RWPE2 (cell line): ENCODE measurements around the gene GNAI1.

Source experiments
- ATAC-seq: fragments of 200-7000 bp; cut with Tn5 transposase; 3 replicates; pipeline ENCODE4 v1.9.1; 2021; ENCODE audit warnings: low read depth
- DNase-seq: peaks from one replicate; pipeline ENCODE4 v3.0.0-alpha.2; 2020; ENCODE audit warnings: low spot score
- H3K27ac ChIP-seq: fragments of 450-650 bp; 2 replicates; pipeline ENCODE4 v1.5.1; 2017; ENCODE audit warnings: mild to moderate bottlenecking; ENCODE audit not compliant: poor library complexity, severe bottlenecking
- H3K27me3 ChIP-seq: fragments of 250-450 bp; sonication (Bioruptor Pico); 2 replicates; pipeline ENCODE4 v1.5.1; 2021; ENCODE audit warnings: mild to moderate bottlenecking, moderate library complexity; ENCODE audit not compliant: insufficient read depth, poor library complexity, severe bottlenecking
- H3K36me3 ChIP-seq: fragments of 250-450 bp; sonication (Bioruptor Pico); 2 replicates; pipeline ENCODE4 v1.5.1; 2020; ENCODE audit warnings: low read depth, mild to moderate bottlenecking, moderate library complexity
- H3K4me1 ChIP-seq: fragments of 250-450 bp; sonication (Bioruptor Pico); 2 replicates; pipeline ENCODE4 v1.5.1; 2021; ENCODE audit warnings: mild to moderate bottlenecking, moderate library complexity; ENCODE audit not compliant: insufficient read depth, poor library complexity, severe bottlenecking
- H3K4me3 ChIP-seq: fragments of 250-450 bp; sonication (Bioruptor Pico); 2 replicates; pipeline ENCODE4 v1.5.1; 2021; ENCODE audit warnings: mild to moderate bottlenecking, moderate library complexity; ENCODE audit not compliant: severe bottlenecking
- H3K9me3 ChIP-seq: fragments of 250-450 bp; sonication (Bioruptor Pico); 2 replicates; pipeline ENCODE4 v1.5.1; 2021; ENCODE audit warnings: mild to moderate bottlenecking, moderate library complexity; ENCODE audit not compliant: severe bottlenecking
- TF ChIP-seq, protein P1 (sequence below): fragments of 450-650 bp; IDR thresholded peaks from one replicate; pipeline ENCODE4 v1.5.1; 2017; ENCODE audit warnings: mild to moderate bottlenecking, moderate library complexity; ENCODE audit not compliant: poor library complexity, severe bottlenecking

GNAI1 gene

DNA sequence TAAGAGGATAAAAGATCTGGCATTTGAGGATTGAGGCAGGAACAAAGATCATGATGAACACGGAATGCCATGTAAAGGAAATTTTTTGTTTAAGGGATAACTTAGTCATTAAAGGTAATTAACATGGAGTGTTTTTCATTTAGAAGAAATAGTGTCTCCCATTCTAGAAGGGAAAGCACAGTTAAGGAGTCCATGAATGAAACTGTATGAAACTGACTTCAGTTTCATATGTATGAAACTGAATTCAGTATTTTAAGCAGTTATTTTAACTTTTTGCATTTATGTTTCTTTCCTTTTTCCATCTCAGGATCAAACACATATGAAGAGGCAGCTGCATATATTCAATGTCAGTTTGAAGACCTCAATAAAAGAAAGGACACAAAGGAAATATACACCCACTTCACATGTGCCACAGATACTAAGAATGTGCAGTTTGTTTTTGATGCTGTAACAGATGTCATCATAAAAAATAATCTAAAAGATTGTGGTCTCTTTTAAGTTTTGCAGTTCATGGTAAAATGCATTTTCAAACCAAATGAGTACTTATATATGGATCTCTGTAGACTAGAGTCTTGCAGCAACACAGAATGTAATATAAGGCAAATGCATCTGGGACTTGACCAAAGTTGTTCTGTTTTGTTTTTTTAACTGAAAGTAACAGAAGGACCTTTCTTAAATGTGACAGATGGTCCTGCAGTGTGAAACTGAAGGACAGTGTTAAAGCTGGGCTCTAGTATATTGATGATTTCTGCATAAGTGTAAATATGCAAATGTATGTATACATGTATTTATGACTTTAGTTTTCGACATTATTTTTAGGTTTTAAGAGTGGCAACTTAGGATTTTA is 82.6 kb downstream of the GNAI1 start:
- no peaks in the 10 kb centered on the region for H3K27me3 ChIP-seq
- H3K4me3 ChIP-seq: no peak overlapping the region
- ATAC-seq: no peak
- peaks cover 68% of the 10 kb centered on the region for H3K36me3 ChIP-seq
- TF ChIP-seq, protein P1, sequence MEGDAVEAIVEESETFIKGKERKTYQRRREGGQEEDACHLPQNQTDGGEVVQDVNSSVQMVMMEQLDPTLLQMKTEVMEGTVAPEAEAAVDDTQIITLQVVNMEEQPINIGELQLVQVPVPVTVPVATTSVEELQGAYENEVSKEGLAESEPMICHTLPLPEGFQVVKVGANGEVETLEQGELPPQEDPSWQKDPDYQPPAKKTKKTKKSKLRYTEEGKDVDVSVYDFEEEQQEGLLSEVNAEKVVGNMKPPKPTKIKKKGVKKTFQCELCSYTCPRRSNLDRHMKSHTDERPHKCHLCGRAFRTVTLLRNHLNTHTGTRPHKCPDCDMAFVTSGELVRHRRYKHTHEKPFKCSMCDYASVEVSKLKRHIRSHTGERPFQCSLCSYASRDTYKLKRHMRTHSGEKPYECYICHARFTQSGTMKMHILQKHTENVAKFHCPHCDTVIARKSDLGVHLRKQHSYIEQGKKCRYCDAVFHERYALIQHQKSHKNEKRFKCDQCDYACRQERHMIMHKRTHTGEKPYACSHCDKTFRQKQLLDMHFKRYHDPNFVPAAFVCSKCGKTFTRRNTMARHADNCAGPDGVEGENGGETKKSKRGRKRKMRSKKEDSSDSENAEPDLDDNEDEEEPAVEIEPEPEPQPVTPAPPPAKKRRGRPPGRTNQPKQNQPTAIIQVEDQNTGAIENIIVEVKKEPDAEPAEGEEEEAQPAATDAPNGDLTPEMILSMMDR: no peak
- H3K4me1 ChIP-seq: peaks cover 17% of the 10 kb centered on the region
- no peak overlapping the region for H3K27ac ChIP-seq
- DNase-seq: no peak
- H3K9me3 ChIP-seq: no peaks in the 10 kb centered on the region

DNA sequence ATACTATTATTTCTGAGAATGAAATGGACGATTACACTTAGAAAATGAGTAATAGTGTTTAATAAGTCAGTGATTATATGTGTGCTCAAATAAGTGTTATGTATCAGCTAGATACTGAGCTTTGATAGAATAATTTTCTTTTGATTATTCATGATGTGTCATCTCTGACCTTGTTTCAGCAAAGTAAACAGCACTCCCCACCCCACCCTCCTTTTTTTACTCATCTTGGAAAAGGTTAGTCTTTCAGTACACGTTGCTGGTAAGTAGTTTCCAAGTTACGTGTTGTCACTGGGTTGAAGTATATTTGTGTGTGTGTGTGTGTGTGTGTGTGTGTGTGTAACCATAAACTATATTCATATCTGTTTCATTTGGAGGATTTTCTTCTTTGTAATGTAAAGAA is 84.1 kb downstream of the GNAI1 start:
- Histone ChIP-seq H3K9me3 (no peaks in the 10 kb centered on the region), H3K4me3 (no peak overlapping the region), H3K27me3 (no peaks in the 10 kb centered on the region), H3K36me3 (peaks cover 53% of the 10 kb centered on the region), H3K27ac (peak overlapping the region; percentile 31), H3K4me1 (peaks cover 17% of the 10 kb centered on the region)
- DNase-seq (no peak), ATAC-seq (peak; percentile 96)
- TF ChIP-seq, protein P1: no peak

DNA sequence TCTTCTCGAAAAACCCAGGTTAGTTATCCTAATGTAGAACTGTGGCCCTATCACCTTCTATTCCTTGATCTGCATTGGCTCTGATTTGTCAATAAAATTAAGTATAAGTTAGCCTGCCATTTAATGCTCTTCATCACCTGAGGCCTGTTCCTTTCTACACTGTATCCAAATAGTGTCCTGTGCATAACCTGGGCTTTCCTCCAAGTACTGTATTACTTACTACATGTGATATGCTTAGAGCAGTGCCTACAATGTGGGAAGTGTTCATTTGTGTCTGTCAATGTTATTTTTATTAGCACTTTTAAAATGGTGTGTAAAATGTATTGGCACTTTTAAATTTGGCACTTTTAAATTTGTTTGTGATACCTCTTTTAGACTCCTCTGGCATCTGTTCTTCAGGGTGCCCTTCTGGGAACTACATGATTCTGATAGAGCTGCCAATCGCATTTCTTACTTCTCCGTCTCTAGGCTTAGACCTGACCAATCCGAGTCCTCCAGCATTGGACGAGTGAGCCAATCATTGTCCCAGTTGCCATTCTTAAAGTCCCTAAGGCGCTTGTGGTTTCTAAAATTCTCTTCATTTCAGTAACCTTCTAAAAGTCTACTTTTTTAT is 85.5 kb downstream of the GNAI1 start:
- no peak overlapping the region for H3K27ac ChIP-seq
- no peak overlapping the region for H3K4me3 ChIP-seq
- no peaks in the 10 kb centered on the region for H3K27me3 ChIP-seq

DNA sequence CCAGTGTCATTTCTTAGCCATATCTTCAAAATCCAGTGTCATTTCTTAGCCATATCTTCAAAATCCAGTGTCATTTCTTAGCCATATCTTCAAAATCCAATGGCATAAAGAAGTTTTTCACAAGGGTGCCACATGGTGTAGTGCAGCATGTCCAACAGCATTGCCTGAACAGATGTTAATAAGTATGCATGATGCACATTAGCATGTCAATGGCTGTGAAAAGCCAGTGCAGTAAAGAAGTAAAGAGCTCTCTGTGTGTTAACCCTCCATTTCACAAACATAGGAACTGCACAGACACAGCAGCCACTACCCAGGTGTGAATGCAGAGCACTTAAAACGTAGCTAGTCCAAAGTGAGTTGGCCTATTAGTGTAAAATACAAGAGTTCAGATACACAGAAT is 89.8 kb downstream of the GNAI1 start:
- DNase-seq (no peak), ATAC-seq (no peak)
- TF ChIP-seq, protein P1: no peak
- Histone ChIP-seq H3K9me3 (no peaks in the 10 kb centered on the region), H3K36me3 (peaks cover 18% of the 10 kb centered on the region), H3K27ac (no peak overlapping the region), H3K4me3 (no peak overlapping the region), H3K27me3 (no peaks in the 10 kb centered on the region), H3K4me1 (no peaks in the 10 kb centered on the region)

More for the DNA sequence above, 85.5 kb downstream of the GNAI1 start:
- peaks cover 43% of the 10 kb centered on the region for H3K36me3 ChIP-seq
- TF ChIP-seq, protein P1: no peak
- ATAC-seq (no peak), DNase-seq (no peak)
- peaks cover 16% of the 10 kb centered on the region for H3K4me1 ChIP-seq
- no peaks in the 10 kb centered on the region for H3K9me3 ChIP-seq

DNA sequence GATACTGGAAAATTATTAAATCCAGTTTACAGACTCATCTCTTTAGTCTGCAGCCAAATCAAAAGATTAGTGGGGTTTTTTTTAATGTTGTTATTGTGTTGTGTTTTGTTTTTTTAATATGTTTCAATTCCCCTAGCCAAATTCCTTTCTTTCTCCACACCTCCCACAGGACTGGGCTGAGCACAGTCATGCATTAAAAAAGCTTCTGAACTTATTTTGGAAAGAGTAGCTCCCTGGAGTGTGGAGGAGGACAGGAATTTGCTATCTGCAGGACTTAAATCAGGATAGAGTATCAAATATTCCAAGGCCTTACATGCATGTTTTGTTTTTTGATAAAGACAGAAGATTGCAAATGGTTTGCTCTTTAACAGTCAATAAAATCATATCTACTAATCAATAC is 90.7 kb downstream of the GNAI1 start:
- Histone ChIP-seq H3K4me1 (no peaks in the 10 kb centered on the region), H3K27me3 (no peaks in the 10 kb centered on the region), H3K4me3 (no peak overlapping the region), H3K36me3 (peaks cover 8% of the 10 kb centered on the region), H3K27ac (no peak overlapping the region), H3K9me3 (no peaks in the 10 kb centered on the region)
- TF ChIP-seq, protein P1: no peak
- DNase-seq (no peak), ATAC-seq (no peak)
